Measurements from ENCODE around the gene IQUB.
"Not testable (repeated sequence)": the region's sequence is repeated elsewhere in the genome, so short reads cannot be mapped to it uniquely, and the experiment has no call there.

IQUB gene

GRCh38 chr7:123423622-123424021 lies 110.8 kb downstream of the IQUB start:
- DNase-seq (no peak), ATAC-seq (no peak)
- Mint-ChIP-seq H3K4me1 (no peaks in the 10 kb centered on the region), H3K27ac (no peak overlapping the region), H3K9me3 (peaks cover 2 to 10% of the 10 kb centered on the region in 2 donors), H3K27me3 (no peaks in the 10 kb centered on the region), H3K4me3 (no peak overlapping the region)

GRCh38 chr7:123417580-123417979 lies 116.8 kb downstream of the IQUB start:
- ATAC-seq (no peak), DNase-seq (no peak)
- H3K4me1 Mint-ChIP-seq = no peaks in the 10 kb centered on the region
- no peak overlapping the region for H3K27ac Mint-ChIP-seq
- no peak overlapping the region for H3K4me3 Mint-ChIP-seq
- no peaks in the 10 kb centered on the region for H3K27me3 Mint-ChIP-seq
- H3K9me3 Mint-ChIP-seq = peaks cover 3 to 16% of the 10 kb centered on the region in 2 donors

- no peak for DNase-seq
- no peak for ATAC-seq
- Mint-ChIP-seq H3K9me3 (peaks cover 3 to 16% of the 10 kb centered on the region in 2 donors), H3K4me3 (no peak overlapping the region), H3K4me1 (no peaks in the 10 kb centered on the region), H3K27me3 (no peaks in the 10 kb centered on the region), H3K27ac (no peak overlapping the region)
Measured at GRCh38 chr7:123415625-123416024, 118.8 kb downstream of the IQUB start.

GRCh38 chr7:123410273-123410904 lies 124.0 kb downstream of the IQUB start:
- Mint-ChIP-seq H3K9me3 (no peaks in the 10 kb centered on the region), H3K4me3 (no peak overlapping the region), H3K27ac (no peak overlapping the region), H3K4me1 (no peaks in the 10 kb centered on the region), H3K27me3 (no peaks in the 10 kb centered on the region)
- no peak for ATAC-seq
- DNase-seq = no peak

DNA sequence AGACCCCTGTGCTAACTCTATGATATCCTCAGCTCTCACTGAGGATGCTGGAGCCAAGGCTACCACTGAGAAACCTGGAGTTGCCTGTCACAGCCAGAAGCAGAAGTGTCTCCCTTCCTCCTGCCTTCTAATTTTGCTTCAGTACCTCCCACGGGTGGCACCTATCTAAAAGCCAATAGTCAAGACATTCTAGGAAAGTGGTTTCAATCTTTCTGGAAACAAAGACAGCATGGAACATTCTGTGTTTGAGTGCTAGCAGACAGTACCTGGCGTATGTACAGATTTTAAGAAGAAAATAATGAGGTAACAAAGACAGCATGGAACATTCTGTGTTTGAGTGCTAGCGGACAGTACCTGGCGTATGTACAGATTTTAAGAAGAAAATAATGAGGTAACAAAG lies 126.4 kb downstream of the IQUB start:
- H3K4me3 Mint-ChIP-seq, H3K9me3 Mint-ChIP-seq, H3K4me1 Mint-ChIP-seq, ATAC-seq, H3K27ac Mint-ChIP-seq, H3K27me3 Mint-ChIP-seq, DNase-seq: not testable (repeated sequence)
